Esophagus squamous epithelium (tissue), 5 donors: Measurements from ENCODE around the gene C19orf85. TPM values are rescaled to one million over a fixed set of nuclear protein-coding genes. Genes with fewer than 3 reads are reported as not detected.
A peak's percentile ranks its signal among the peaks of the same experiment; 100 is the strongest.

Experiments
- DNase-seq: peaks from one replicate; lab custom pipeline; 2025; lab: John Stamatoyannopoulos, UW
- H3K27ac ChIP-seq, 4 donors: fragments of 200-600 bp; sonication (generic); one replicate each; pipeline ENCODE4 v1.5.1; 2016 to 2019; ENCODE audit warnings: mild to moderate bottlenecking in 1 of 4
- H3K27me3 ChIP-seq, 4 donors: fragments of 200-600 bp; sonication (generic); 1 replicate in 3 of 4; 2 replicates in 1 of 4; pipeline versions ENCODE4 v1.5.1 to v1.6.0; 2017 to 2021; ENCODE audit warnings: antibody characterized with exemption in 1 of 4
- H3K36me3 ChIP-seq, 3 donors: fragments of 200-600 bp; sonication (generic); one replicate each; pipeline ENCODE4 v1.5.1; 2016 to 2019
- H3K4me1 ChIP-seq, 3 donors: fragments of 200-600 bp; sonication (generic); one replicate each; pipeline ENCODE4 v1.5.1; 2017 to 2019
- H3K4me3 ChIP-seq, 4 donors: fragments of 200-600 bp; sonication (generic); 1 replicate in 3 of 4; 2 replicates in 1 of 4; pipeline ENCODE4 v1.5.1; 2016 to 2019; ENCODE audit warnings: mild to moderate bottlenecking in 2 of 4, moderate library complexity in 1 of 4
- H3K9me3 ChIP-seq, 3 donors: fragments of 200-600 bp; sonication (generic); one replicate each; pipeline ENCODE4 v1.5.1; 2016 to 2019
- CTCF ChIP-seq, 6 experiments: fragments of 450-650 bp in 4 of 6; fragments of 200-600 bp in 2 of 6; sonication (generic) in 2 of 6; IDR thresholded peaks; one replicate each; pipeline ENCODE4 v1.5.1; 2016 to 2019; ENCODE audit warnings: antibody characterized with exemption in 6 of 6, mild to moderate bottlenecking in 4 of 6, moderate library complexity in 4 of 6
- POLR2A ChIP-seq, 4 donors: fragments of 450-650 bp; IDR thresholded peaks; one replicate each; pipeline ENCODE4 v1.6.1; 2017; ENCODE audit warnings: antibody characterized with exemption in 4 of 4, mild to moderate bottlenecking in 4 of 4, moderate library complexity in 3 of 4
- WGBS, 2 donors: methylation state at CpG; one replicate each; pipeline ENCODE4 v1.1.5; 2018; 5-methylcytosine and 5-hydroxymethylcytosine counted together
- intact Hi-C: fragments of 100-400 bp; cut with DNase I; formaldehyde crosslinking; loops from one replicate; pipeline ENCODE4 v1.15.0; 2022
- total RNA-seq, 4 donors: library from RNA; depleted of rRNA; stranded (reverse); fragments of >200 nt; gene quantifications; one replicate each; pipeline ENCODE4 v1.1.0, GENCODE V29; 2016
- donor health status: DM: yes; HTN: yes; CAD: no.

Gene C19orf85
- total RNA-seq, 4 donors from 2014 or later, result not detected

DNA sequence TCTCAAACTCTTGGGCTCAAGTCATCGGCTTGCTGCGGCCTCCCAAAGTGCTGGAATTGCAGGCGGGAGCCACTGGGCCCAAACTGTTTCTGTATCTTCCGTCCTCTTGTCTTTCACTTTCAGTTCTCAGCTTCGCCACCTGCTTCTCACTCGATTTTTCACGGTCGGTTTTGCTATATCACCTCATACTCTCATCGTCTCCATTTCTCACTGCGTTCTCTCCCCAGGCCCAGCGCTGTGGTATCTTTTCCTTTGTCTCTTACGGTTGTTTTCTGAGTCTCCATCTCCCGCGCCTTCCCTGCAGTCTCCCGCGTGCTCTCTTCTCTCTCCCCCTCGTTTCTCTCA lies 38.6 kb upstream of the C19orf85 start:
- intact Hi-C loops, result loop anchor here (5.0 kb wide), 1 partner anchor 36 kb away; no protein-coding TSS in a partner anchor
- 90 to 92% methylated on average over 17 of the region's 17 CpGs for WGBS, 2 donors
- H3K27ac ChIP-seq, result no peak overlapping the region

DNA sequence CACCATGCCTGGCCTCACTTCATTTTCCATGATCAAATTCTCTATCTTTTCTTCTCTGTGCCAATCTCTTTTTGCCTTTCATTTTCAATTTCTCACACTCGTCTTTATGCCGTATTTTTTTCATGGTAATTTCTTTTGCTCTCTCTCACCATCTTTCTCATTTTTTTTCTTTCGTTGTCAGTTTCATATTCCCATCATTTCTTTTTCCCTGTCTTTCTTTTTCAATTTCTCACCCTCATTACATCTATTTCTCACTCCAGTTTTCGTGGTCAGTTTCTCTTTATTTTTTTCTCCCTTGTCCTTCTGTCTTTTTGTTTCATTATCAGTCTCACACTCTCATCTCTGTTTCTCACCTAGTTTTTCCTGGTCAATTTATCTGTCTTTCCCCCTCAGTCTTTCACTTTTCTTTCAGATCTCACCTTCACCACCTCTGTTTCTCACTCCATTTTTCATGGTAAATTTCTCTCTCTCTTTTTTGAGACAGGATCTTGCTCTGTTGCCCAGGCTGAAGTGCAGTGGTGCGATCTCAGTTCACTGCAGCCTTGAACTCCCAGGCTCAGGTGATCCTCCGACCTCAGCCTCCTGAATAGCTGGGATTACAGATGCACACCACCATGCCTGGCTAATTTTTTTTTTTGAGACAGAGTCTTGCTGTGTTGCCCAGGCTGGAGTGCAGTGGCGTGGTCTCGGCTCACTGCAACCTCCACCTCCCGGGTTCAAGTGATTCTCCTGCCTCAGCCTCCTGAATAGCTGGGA lies 37.8 kb upstream of the C19orf85 start:
- Histone ChIP-seq H3K4me3 (no peak overlapping the region), H3K4me1 (peaks cover 4 to 13% (median 7%) of the 10 kb centered on the region in 3 donors), H3K27me3 (no peaks in the 10 kb centered on the region), H3K36me3 (peaks cover 0 to 5% (median 0%) of the 10 kb centered on the region in 3 donors), H3K27ac (no peak overlapping the region), H3K9me3 (no peaks in the 10 kb centered on the region)
- no peak for DNase-seq
- 76 to 81% methylated on average over 6 of the region's 9 CpGs for WGBS, 2 donors
- no peak for TF ChIP-seq POLR2A (IDR thresholded peaks at IDR 0.05)
- TF ChIP-seq CTCF (IDR thresholded peaks at IDR 0.05), result no peak
- intact Hi-C loops, result loop anchor here (5.0 kb wide), 1 partner anchor 35 kb away; no protein-coding TSS in a partner anchor

More for the DNA sequence above, 38.6 kb upstream of the C19orf85 start:
- H3K4me3 ChIP-seq, result peak overlapping the region in 2 of 4 donors; percentile 40 to 59
- H3K9me3 ChIP-seq, result no peaks in the 10 kb centered on the region
- peaks cover 4 to 13% (median 7%) of the 10 kb centered on the region in 3 donors for H3K4me1 ChIP-seq
- DNase-seq, result no peak
- H3K27me3 ChIP-seq, result no peaks in the 10 kb centered on the region
- peaks cover 0 to 5% (median 0%) of the 10 kb centered on the region in 3 donors for H3K36me3 ChIP-seq
- TF ChIP-seq POLR2A (IDR thresholded peaks at IDR 0.05), result no peak
- no peak for TF ChIP-seq CTCF (IDR thresholded peaks at IDR 0.05)

DNA sequence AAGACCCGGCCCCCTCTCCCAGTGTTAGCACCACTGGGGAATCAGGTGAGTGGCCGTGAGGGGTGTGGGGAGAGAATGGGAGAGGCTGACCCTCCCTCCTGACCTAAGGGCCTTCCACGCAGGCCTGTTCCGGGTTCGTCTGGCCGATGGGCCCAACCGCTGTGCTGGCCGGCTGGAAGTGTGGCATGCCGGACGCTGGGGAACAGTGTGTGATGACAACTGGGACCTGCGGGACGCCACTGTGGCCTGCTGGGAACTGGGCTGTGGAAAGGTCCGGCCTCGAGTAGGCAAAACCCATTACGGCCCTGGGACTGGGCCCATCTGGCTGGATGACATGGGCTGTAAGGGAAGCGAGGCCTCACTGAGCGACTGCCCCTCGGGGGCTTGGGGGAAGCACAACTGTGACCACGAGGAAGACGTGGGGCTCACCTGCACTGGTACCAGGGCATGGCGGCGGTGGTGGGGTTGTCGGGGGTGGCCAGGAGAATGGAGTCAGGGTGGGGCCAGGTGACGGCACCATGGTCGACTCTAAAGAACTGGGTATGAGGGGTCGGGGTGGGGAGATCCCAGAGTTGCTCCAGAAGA lies 35.9 kb upstream of the C19orf85 start:
- Histone ChIP-seq H3K9me3 (no peaks in the 10 kb centered on the region), H3K4me3 (no peak overlapping the region), H3K36me3 (peaks cover 0 to 5% (median 0%) of the 10 kb centered on the region in 3 donors), H3K27me3 (no peaks in the 10 kb centered on the region), H3K27ac (no peak overlapping the region), H3K4me1 (peaks cover 4 to 13% (median 7%) of the 10 kb centered on the region in 3 donors)
- DNase-seq, result no peak
- intact Hi-C loops, result loop anchor here (5.0 kb wide), 1 partner anchor 33 kb away; no protein-coding TSS in a partner anchor
- no peak for TF ChIP-seq CTCF (IDR thresholded peaks at IDR 0.05)
- TF ChIP-seq POLR2A (IDR thresholded peaks at IDR 0.05), result no peak
- WGBS, 2 donors, result 91 to 92% methylated on average over 11 to 12 of the region's 26 CpGs

DNA sequence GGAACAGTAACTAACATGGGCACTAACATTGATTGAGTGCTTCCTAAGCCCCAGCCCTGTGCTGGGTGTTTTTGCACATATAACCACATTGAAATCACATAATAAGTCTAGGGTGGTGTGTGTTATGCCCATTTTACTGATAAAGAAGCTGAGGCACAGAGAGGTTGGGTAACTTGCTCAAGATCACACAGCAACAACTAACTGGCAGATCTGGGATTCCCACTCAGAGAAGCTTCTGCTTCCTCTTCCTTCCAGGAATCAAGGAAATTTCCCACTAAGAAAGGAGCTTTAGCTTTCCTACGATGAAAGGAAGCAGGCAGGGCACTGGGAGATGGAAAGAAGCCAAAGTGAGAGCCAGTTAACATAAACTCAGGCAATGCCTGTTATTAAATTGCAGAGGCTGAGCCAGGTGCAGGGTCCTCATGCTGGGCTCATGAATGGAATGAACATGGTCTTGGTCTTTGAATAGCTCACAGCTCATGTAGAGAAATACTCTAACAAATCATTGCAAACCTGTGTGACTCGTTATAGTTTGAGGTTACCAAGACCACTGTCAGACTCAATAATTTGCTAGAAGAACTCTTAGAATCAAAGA lies 33.8 kb upstream of the C19orf85 start:
- H3K27me3 ChIP-seq, result peaks cover 0 to 15% (median 0%) of the 10 kb centered on the region in 4 donors
- H3K27ac ChIP-seq, result no peak overlapping the region
- no peaks in the 10 kb centered on the region for H3K9me3 ChIP-seq
- intact Hi-C loops, result no loop called here
- no peak for DNase-seq
- WGBS, 2 donors, result 50 to 75% methylated on average over 1 of the region's 2 CpGs
- TF ChIP-seq CTCF (IDR thresholded peaks at IDR 0.05) (no peak), POLR2A (IDR thresholded peaks at IDR 0.05) (no peak)
- H3K36me3 ChIP-seq, result peaks cover 0 to 5% (median 0%) of the 10 kb centered on the region in 3 donors
- peaks cover 1 to 18% (median 3%) of the 10 kb centered on the region in 3 donors for H3K4me1 ChIP-seq
- H3K4me3 ChIP-seq, result no peak overlapping the region
